Activated CD4-positive, alpha-beta T cell treated with anti-CD3 and anti-CD28 coated beads, Interleukin-10, Interleukin-2, amounts not matched to agents 100 ng/mL and 50 ng/mL, durations not matched to agents 16 hours and 8 hours (primary cell): ENCODE measurements around the gene GPX7.
"Not testable (repeated sequence)": the region's sequence is repeated elsewhere in the genome, so short reads cannot be mapped to it uniquely, and the experiment has no call there.

ENCODE experiments used
- DNase-seq: peaks from one replicate; pipeline ENCODE4 v3.0.0-alpha.2; 2020

Gene GPX7

GRCh38 chr1:52601991-52602855 is at the start of gene GPX7:
Gene GPX7 (plus strand): TSS chr1:52602371. CDS start chr1:52602410, 39 bp downstream.
- peak; percentile 57 for DNase-seq

GRCh38 chr1:52552505-52553361 is 49.4 kb upstream of the GPX7 start, which contains the start of gene TUT4:
Gene TUT4 (minus strand): TSS chr1:52553092. CDS start chr1:52526280, 26,812 bp downstream.
- DNase-seq: peak; percentile 86

GRCh38 chr1:52553362-52554266 is 48.6 kb upstream of the GPX7 start:
- peak; percentile 89 for DNase-seq

- DNase-seq: no peak
Measured at GRCh38 chr1:52554267-52554640, 47.9 kb upstream of the GPX7 start.

- DNase-seq: no peak
Measured at GRCh38 chr1:52554756-52555155, 47.4 kb upstream of the GPX7 start.

GRCh38 chr1:52556641-52557360 is 45.4 kb upstream of the GPX7 start:
- no peak for DNase-seq

GRCh38 chr1:52558941-52559340 is 43.2 kb upstream of the GPX7 start:
- no peak for DNase-seq

GRCh38 chr1:52559875-52560274 is 42.3 kb upstream of the GPX7 start:
- no peak for DNase-seq

GRCh38 chr1:52562766-52563165 is 39.4 kb upstream of the GPX7 start:
- no peak for DNase-seq

- DNase-seq: no peak
Measured at GRCh38 chr1:52567943-52568342, 34.2 kb upstream of the GPX7 start.

- no peak for DNase-seq
Measured at GRCh38 chr1:52569449-52570210, 32.5 kb upstream of the GPX7 start.

- peak; percentile 2 for DNase-seq
Measured at GRCh38 chr1:52571783-52572182, 30.4 kb upstream of the GPX7 start.

- DNase-seq: no peak
Measured at GRCh38 chr1:52572387-52572786, 29.8 kb upstream of the GPX7 start.

GRCh38 chr1:52574594-52574993 is 27.6 kb upstream of the GPX7 start:
- peak; percentile 7 for DNase-seq

GRCh38 chr1:52576074-52576473 is 26.1 kb upstream of the GPX7 start:
- no peak for DNase-seq

- not testable (repeated sequence) for DNase-seq
Measured at GRCh38 chr1:52578066-52578465, 24.1 kb upstream of the GPX7 start.

- DNase-seq: no peak
Measured at GRCh38 chr1:52579415-52579814, 22.8 kb upstream of the GPX7 start.

GRCh38 chr1:52580283-52580682 is 21.9 kb upstream of the GPX7 start:
- DNase-seq: no peak

GRCh38 chr1:52582116-52582696 is 20.0 kb upstream of the GPX7 start:
- no peak for DNase-seq

- DNase-seq: no peak
Measured at GRCh38 chr1:52585474-52585873, 16.7 kb upstream of the GPX7 start.

- DNase-seq: no peak
Measured at GRCh38 chr1:52588027-52588426, 14.1 kb upstream of the GPX7 start.
